GM19099 (cell line): ENCODE results near the gene RAD23A.

Source experiments
- POLR2A ChIP-seq: IDR thresholded peaks from 3 replicates; pipeline ENCODE4 v1.6.1; 2011; ENCODE audit warnings: low read depth; ENCODE audit not compliant: insufficient read length; ENCODE audit errors: extremely low read depth

Gene RAD23A

DNA sequence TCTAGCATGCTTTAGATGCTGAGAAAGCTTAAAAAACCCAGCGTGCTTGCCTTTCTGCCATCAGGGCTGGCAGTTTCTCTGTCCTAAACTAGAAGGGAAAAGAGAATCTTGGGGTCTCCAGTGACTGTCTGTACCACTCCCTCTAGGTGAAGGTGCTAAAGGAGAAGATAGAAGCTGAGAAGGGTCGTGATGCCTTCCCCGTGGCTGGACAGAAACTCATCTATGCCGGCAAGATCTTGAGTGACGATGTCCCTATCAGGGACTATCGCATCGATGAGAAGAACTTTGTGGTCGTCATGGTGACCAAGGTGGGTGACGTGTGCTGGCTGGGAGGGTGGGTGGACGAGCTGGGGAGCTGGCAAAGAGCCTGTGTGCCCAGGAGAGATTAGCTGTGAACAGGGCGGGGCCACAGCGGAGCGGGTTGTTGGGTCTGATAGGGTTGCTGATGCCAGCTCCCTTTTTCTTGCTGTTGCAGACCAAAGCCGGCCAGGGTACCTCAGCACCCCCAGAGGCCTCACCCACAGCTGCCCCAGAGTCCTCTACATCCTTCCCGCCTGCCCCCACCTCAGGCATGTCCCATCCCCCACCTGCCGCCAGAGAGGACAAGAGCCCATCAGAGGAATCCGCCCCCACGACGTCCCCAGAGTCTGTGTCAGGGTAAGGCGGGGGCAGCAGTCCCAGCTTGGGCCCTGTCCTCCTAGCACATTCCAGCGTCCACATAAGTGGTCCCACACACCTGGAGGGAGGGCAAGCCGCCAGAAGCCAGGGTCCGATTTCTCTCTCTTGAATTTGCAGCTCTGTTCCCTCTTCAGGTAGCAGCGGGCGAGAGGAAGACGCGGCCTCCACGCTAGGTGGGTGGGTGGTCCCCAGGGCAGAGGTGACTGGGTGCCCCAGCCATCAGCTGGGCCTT lies 2.3 kb downstream of the RAD23A start:
- TF ChIP-seq POLR2A, result no peak

DNA sequence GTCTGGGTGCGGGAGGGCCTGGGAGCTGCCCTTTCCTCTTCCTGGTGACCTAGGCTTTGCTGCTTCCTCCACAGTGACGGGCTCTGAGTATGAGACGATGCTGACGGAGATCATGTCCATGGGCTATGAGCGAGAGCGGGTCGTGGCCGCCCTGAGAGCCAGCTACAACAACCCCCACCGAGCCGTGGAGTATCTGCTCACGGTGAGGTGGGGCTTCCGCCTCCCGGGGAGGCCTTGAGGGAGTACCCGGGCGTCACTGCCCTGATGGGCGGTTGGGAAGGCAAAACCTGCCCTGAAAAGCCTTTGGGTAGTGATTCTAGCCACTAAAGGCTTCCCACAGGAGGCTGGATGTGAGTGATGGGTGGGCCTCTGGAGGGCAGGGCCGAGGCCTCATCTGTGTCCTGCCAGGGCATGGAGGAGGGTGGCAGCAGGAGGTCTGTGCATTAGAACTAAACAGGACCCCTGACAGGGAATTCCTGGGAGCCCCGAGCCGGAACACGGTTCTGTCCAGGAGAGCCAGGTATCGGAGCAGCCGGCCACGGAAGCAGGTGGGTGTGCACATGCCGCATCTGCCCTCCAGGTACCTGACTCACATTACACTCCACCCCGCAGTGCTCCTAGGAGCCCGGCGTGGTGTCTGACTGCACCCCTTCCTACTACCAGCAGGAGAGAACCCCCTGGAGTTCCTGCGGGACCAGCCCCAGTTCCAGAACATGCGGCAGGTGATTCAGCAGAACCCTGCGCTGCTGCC lies 3.1 kb downstream of the RAD23A start:
- no peak for TF ChIP-seq POLR2A

DNA sequence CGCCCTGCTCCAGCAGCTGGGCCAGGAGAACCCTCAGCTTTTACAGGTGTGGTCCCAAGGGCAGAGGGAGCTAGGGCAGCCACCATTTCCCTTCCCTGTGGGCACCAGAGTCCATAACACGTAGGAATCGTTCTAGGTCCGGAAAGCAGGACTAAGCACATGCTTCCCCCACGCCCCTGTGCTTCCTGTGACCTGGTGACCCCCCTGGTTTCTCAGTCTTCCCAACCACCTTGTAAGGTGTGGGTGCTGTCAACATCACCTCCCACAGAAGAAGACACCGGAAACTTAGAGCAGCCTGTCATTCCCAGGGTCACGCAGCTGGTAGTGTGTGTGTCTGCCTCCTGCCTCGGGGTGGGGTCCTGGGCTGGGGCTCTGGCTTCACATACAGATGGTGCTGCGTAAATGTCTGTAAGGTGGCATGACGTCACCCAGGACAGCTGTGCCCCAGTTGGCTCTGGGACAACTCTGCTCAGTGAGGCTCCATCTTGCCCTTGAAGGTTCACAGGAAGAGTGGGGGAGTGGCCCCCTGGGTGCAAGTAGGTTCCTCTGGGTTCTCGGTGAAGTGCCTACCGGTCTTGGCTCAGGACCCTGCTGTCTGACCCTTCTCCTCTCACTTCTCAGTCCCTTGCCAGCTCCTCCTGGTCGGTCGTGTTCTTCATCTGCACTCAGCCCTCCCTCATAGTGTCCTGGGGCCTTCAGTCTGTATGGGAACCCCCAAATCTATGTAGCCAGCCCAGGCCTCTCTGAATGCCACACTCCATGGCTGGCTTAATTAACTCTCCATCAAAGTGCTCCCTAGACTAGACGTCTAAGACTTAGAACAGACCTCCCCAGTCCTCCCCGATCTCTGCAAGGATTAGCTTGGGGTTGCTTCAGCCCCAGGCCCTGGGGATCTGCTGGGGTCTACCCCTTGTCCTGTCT lies 4.0 kb downstream of the RAD23A start:
- TF ChIP-seq POLR2A, result no peak

GRCh38 chr19:12952488-12953137 lies 7.0 kb downstream of the RAD23A start:
- TF ChIP-seq POLR2A, result no peak

DNA sequence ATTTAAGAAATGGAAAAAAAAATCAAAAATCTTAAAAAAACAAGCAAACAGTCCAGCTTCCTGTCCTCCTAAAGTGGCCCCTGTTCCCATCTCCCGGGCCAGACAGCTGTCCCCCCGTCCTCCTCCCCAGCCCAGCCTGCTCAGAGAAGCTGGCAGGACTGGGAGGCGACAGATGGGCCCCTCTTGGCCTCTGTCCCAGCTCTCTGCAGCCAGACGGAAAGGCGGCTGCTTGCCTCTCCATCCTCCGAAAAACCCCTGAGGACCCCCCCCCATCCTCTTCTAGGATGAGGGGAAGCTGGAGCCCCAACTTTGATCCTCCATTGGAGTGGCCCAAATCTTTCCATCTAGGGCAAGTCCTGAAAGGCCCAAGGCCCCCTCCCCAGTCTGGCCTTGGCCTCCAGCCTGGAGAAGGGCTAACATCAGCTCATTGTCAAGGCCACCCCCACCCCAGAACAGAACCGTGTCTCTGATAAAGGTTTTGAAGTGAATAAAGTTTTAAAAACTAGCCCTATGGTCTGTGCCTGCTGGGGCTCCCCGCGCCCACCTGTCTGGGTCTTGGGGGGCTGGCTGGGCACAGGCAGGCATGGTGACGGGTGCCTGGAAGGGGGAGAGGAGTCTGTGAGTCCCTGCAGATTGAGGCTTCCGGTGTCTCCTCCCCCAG lies 7.6 kb downstream of the RAD23A start:
- peak; percentile 21 for TF ChIP-seq POLR2A

DNA sequence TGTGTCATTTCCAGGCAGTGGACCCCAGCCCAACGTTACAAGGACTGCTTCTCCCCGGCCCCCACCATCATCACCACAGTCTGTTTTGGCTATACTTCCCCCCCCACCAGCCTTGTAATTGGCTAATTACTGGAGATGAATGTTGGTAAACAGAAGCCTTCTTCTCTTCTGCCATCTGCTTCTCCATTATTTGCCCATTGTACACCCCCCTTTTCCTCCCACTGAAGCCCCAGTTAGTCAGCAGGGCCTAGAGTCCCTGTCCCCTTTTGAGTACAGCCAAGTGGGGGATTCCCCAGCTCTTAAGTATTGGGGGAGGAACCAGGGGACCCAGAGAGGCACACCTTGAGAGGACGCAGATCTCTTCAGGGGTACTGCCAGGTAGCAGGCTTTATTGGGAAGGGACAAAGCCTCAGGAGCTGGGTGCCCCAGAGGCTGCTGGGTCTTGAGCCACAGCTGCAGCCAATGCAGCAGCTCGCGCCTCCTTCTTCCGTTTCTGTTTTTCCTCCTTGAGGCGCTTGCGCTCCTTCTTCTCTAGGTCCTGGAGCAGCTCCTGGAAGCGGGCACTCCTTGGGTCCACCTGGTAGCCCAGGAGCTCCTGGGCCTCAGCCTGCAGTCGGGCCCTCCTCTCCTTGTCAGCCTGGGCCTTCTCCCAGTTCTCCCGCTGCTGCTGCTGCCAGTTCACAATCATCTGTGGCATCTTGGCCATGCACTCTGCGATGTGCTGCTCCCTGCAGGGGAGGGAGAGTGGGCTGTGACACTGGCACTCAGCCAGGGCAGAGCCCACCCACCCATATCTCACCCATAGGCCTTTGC lies 8.3 kb downstream of the RAD23A start:
- peak; percentile 3 for TF ChIP-seq POLR2A

- TF ChIP-seq POLR2A, result no peak
Observed at GRCh38 chr19:12954612-12954962, 8.9 kb downstream of the RAD23A start.

DNA sequence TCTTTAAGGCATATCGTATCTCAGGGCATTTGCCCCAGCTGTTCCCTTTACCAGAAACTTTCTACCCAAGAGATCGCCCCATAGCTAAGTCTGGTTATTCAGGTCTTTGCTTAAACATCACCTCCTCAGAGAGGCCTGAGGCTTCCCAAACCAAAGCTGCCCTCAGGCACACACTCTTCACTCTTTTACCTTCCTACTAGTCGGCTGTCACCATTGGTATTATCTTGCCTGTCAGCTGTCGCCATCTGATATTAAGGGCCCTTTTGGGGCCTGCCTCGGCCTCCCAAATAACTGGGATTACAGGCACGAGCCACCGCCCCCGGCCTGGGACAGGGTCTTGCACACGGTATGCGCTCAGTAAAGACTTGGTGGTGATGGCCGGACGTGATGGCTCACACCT lies 10.3 kb downstream of the RAD23A start:
- no peak for TF ChIP-seq POLR2A

DNA sequence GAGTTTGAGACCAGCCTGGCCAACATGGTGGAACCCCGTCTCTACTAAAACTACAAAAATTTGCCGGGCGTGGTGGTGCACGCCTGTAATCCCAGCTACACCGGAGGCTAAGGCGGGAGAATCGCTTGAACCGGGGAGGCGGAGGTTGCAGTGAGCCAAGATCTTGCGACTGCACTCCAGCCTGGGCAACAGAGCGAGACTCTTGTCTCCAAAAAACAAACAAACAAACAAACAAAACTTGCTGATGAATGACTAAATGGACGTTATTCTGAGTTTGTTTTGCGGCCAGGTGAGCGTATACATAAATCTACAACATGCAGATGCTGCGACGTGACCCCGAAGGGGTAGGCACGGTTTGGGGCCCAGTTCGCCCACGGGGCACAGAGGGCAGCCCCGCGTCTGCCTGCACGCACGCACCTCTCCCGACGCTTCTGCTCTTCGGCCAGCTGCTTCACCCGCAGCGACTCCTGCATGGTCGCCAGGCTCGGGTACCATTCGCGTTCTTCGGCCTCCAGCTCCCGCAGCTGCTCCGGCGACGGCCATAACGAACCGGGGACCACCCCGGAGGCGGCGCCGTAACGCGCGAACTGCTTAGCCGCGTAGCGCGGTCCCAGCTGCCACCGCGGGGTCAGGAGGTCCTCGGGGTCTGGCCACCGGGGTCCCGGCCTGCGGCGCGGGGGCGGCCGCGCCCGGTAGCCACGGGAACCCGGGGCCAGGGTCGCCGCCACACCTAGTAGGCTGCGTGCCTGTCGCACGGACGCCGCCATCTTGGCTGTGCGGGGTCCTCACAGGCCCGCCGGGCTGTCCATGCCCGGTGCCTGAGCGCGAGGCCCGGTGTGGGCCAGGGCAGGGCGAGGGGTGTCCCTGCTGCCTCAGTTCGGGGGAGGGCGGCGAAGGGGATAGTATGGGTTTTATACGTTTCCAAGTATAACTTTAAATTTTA lies 11.1 kb downstream of the RAD23A start, which contains the start of gene GADD45GIP1:
TSS of gene GADD45GIP1 (minus strand) at position 778 of the 943 bp plus-strand sequence. CDS start at position 767, 11 bp downstream.
- peak; percentile 92 for TF ChIP-seq POLR2A

DNA sequence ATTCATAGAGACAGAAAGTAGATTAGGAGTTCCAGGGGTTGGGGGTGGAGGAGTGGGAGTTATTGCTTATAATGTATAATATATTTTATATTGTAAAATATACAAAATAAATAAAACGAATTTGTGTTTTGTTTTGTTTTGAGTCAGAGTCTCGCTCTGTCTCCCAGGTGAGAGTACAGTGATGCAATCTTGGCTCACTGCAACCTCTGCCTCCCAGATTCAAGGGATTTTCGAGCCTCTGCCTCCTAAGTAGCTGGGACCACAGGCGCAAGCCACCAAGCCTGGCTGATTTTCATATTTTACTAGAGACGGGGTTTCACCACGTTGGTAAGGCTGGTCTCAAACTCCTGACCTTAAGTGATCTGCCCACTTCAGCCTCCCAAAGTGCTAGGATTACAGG lies 13.8 kb downstream of the RAD23A start:
- TF ChIP-seq POLR2A, result no peak

GRCh38 chr19:12965017-12965811 lies 19.6 kb downstream of the RAD23A start:
- TF ChIP-seq POLR2A, result peak; percentile 35
